IMR-90 (cell line): ENCODE measurements around the gene CPD. TPM values are rescaled to one million over a fixed set of nuclear protein-coding genes. Genes with fewer than 3 reads are reported as not detected.
A peak's percentile ranks its signal among the peaks of the same experiment; 100 is the strongest.
"Not testable (repeated sequence)": the region's sequence is repeated elsewhere in the genome, so short reads cannot be mapped to it uniquely, and the experiment has no call there.

ENCODE experiments used
- ATAC-seq: fragments of 200-7000 bp; cut with Tn5 transposase; 2 replicates; pipeline ENCODE4 v1.9.1; 2020; ENCODE audit warnings: low read depth, mild to moderate bottlenecking, moderate library complexity
- BruUV-seq: library from RNA; stranded (reverse); fragments of 400-500 nt; replicated peaks from 2 replicates; lab custom pipeline; 2021; lab: Mats Ljungman, UMichigan
- CTCF ChIA-PET: fragments of 300-600 bp; formaldehyde crosslinking; extraction: SDS; loops from one replicate; lab custom pipeline; 2021; ENCODE audit warnings: antibody characterized with exemption; lab: Yijun Ruan, JAX
- POLR2A ChIA-PET: fragments of 300-600 bp; sonication (Branson Sonifier 250); formaldehyde crosslinking; loops from one replicate; lab custom pipeline; 2022; ENCODE audit warnings: antibody characterized with exemption; ENCODE audit not compliant: unreplicated experiment; lab: Charles Lee
- DNase-seq: peaks from one replicate; pipeline ENCODE4 v3.0.0; 2013
- H2AFZ ChIP-seq: replicated peaks from 2 replicates; pipeline ENCODE3; 2013; ENCODE audit warnings: low read length, mild to moderate bottlenecking; ENCODE audit not compliant: poor library complexity
- H2AK5ac ChIP-seq: 2 replicates; pipeline ENCODE4 v1.6.1; 2013; ENCODE audit warnings: low read depth, low read length, inconsistent platforms
- H2AK9ac ChIP-seq: replicated peaks from 2 replicates; pipeline ENCODE3; 2013; ENCODE audit warnings: mild to moderate bottlenecking, low read depth, low read length, moderate library complexity; ENCODE audit not compliant: poor library complexity
- H2BK120ac ChIP-seq: 2 replicates; pipeline ENCODE4 v1.6.1; 2013; ENCODE audit warnings: low read depth, low read length, inconsistent platforms
- H2BK15ac ChIP-seq: 3 replicates; pipeline ENCODE4 v1.6.1; 2013; ENCODE audit warnings: low read depth, low read length, inconsistent platforms
- H2BK20ac ChIP-seq: 2 replicates; pipeline ENCODE4 v1.6.1; 2013; ENCODE audit warnings: low read depth, mild to moderate bottlenecking, inconsistent platforms, low read length, moderate library complexity
- H2BK5ac ChIP-seq: 2 replicates; pipeline ENCODE4 v1.6.1; 2013; ENCODE audit warnings: mild to moderate bottlenecking, low read depth, low read length, inconsistent platforms; ENCODE audit not compliant: poor library complexity, severe bottlenecking
- H3K14ac ChIP-seq: replicated peaks from 2 replicates; pipeline ENCODE4 v1.6.1; 2013; ENCODE audit warnings: low read depth, low read length, inconsistent platforms
- H3K18ac ChIP-seq: 2 replicates; pipeline ENCODE4 v1.6.1; 2013; ENCODE audit warnings: low read depth, low read length, control low read depth
- H3K23ac ChIP-seq: 2 replicates; pipeline ENCODE4 v1.6.1; 2013; ENCODE audit warnings: low read depth, low read length, inconsistent platforms
- H3K27ac ChIP-seq: 2 replicates; pipeline ENCODE4 v1.5.1; 2013; ENCODE audit warnings: mild to moderate bottlenecking, control low read depth, low read length; ENCODE audit not compliant: insufficient read depth
- H3K27me3 ChIP-seq: 2 replicates; pipeline ENCODE4 v1.6.1; 2013; ENCODE audit warnings: low read length; ENCODE audit not compliant: control insufficient read depth, insufficient read depth
- H3K36me3 ChIP-seq: 2 replicates; pipeline ENCODE4 v1.6.1; 2013; ENCODE audit warnings: low read length, mixed read lengths; ENCODE audit not compliant: control insufficient read depth, insufficient read depth
- H3K4ac ChIP-seq: 2 replicates; pipeline ENCODE4 v1.6.1; 2013; ENCODE audit warnings: low read depth, low read length, inconsistent platforms
- H3K4me1 ChIP-seq: 2 replicates; pipeline ENCODE4 v1.6.1; 2013; ENCODE audit warnings: low read length, mixed read lengths; ENCODE audit not compliant: control insufficient read depth, insufficient read depth
- H3K4me2 ChIP-seq: 2 replicates; pipeline ENCODE4 v1.6.1; 2013; ENCODE audit warnings: low read depth, mild to moderate bottlenecking, control low read depth, low read length, moderate library complexity
- H3K4me3 ChIP-seq: 2 replicates; pipeline ENCODE4 v1.5.1; 2013; ENCODE audit warnings: low read depth, mild to moderate bottlenecking, control low read depth, low read length, moderate library complexity; ENCODE audit not compliant: insufficient read depth
- H3K56ac ChIP-seq: 2 replicates; pipeline ENCODE4 v1.6.1; 2013; ENCODE audit warnings: low read length, inconsistent platforms; ENCODE audit not compliant: insufficient read depth; ENCODE audit errors: extremely low read depth
- H3K79me1 ChIP-seq, 2 experiments: 2 replicates each; pipeline ENCODE4 v1.6.1; 2013; ENCODE audit warnings: low read length in 2 of 2, inconsistent platforms in 1 of 2, low read depth in 1 of 2
- H3K9ac ChIP-seq: 2 replicates; pipeline ENCODE4 v1.6.1; 2013; ENCODE audit warnings: low read depth, low read length, control low read depth
- H3K9me1 ChIP-seq: 2 replicates; pipeline ENCODE4 v1.6.1; 2013; ENCODE audit warnings: low read length, inconsistent platforms; ENCODE audit not compliant: insufficient read depth
- H3K9me3 ChIP-seq: 2 replicates; pipeline ENCODE4 v1.6.1; 2013; ENCODE audit warnings: low read length; ENCODE audit not compliant: control insufficient read depth, insufficient read depth
- H4K20me1 ChIP-seq: 2 replicates; pipeline ENCODE4 v1.6.1; 2013; ENCODE audit warnings: low read length, inconsistent platforms; ENCODE audit not compliant: insufficient read depth
- H4K5ac ChIP-seq: 2 replicates; pipeline ENCODE4 v1.6.1; 2013; ENCODE audit warnings: mild to moderate bottlenecking, low read depth, low read length, control low read depth
- H4K8ac ChIP-seq, 2 experiments: 2 replicates each; pipeline ENCODE4 v1.6.1; 2013; ENCODE audit warnings: low read depth in 2 of 2, low read length in 2 of 2, control low read depth in 1 of 2, inconsistent platforms in 1 of 2
- H4K91ac ChIP-seq: 2 replicates; pipeline ENCODE4 v1.6.1; 2013; ENCODE audit warnings: low read depth, low read length, inconsistent platforms; ENCODE audit not compliant: insufficient read depth
- WGBS, 2 experiments: methylation state at CpG; one replicate each; pipeline versions ENCODE4 v1.1.5 to v1.1.7; 2013; ENCODE audit warnings: missing lambda C conversion rate in 2 of 2; ENCODE audit not compliant: insufficient read length in 1 of 2; ENCODE audit errors: extremely low coverage in 2 of 2; 5-methylcytosine and 5-hydroxymethylcytosine counted together
- dilution Hi-C: fragments of 300-500 bp; cut with HindIII; formaldehyde crosslinking; loops from one replicate; pipeline ENCODE4 v1.14.3; 2018; ENCODE audit warnings: low sequenced_read_pairs; ENCODE audit not compliant: unreplicated experiment
- in situ Hi-C: fragments of 300-500 bp; cut with MboI; formaldehyde crosslinking; loops from 3 replicates; pipeline ENCODE4 v1.14.3; 2019; ENCODE audit warnings: low sequenced_read_pairs, inconsistent platforms, mixed read lengths
- intact Hi-C: fragments of 100-400 bp; cut with micrococcal nuclease; formaldehyde crosslinking; loops from 2 replicates; pipeline ENCODE4 v1.10.0; 2022
- polyA plus RNA-seq, 3 experiments: library from polyadenylated mRNA; depleted of rRNA; stranded (reverse); fragments of >200 nt; gene quantifications; 2 replicates each; pipeline ENCODE4 v1.2.3, GENCODE V29; 2012; ENCODE audit warnings: low replicate concordance in 1 of 3
- total RNA-seq: library from RNA; depleted of rRNA; stranded (reverse); fragments of >200 nt; gene quantifications from 2 replicates; pipeline ENCODE4 v1.2.3, GENCODE V29; 2012

CPD gene
- total and polyA plus RNA-seq, 2 of the 4 experiments (the other 2 are of a cell fraction), result 23.4 to 94.5 TPM

- dilution Hi-C loops, H4K8ac ChIP-seq, H3K79me1 ChIP-seq, H3K27me3 ChIP-seq, H3K23ac ChIP-seq, H2BK5ac ChIP-seq, ATAC-seq, H3K9me1 ChIP-seq, BruUV-seq, intact Hi-C loops, H3K14ac ChIP-seq, H2BK120ac ChIP-seq, H3K4ac ChIP-seq, H3K4me3 ChIP-seq, POLR2A ChIA-PET, H3K56ac ChIP-seq, H2BK15ac ChIP-seq, in situ Hi-C loops, H3K9ac ChIP-seq, H4K91ac ChIP-seq, H2AK9ac ChIP-seq, H3K27ac ChIP-seq, H3K4me2 ChIP-seq, H3K4me1 ChIP-seq, H3K36me3 ChIP-seq, H2AFZ ChIP-seq, H2AK5ac ChIP-seq, H4K5ac ChIP-seq, H4K20me1 ChIP-seq, DNase-seq, H3K18ac ChIP-seq, H3K9me3 ChIP-seq: not testable (repeated sequence)
- CTCF ChIA-PET, result interaction anchor here (1.0 kb wide), 1 partner anchor 11 kb away, joined by 5 read pairs; no protein-coding TSS in a partner anchor
- peak overlapping the region; percentile 5; the same call in 1 of the 2 replicates for H2BK20ac ChIP-seq
- WGBS, 2 experiments, result 90% methylated on average over 2 of the region's 4 CpGs; no CpG with 5 or more reads in 1 of the 2 experiments
Measured at GRCh38 chr17:30351263-30351662, 27.5 kb upstream of the CPD start.
